DOHH2 (cell line): ENCODE data around the gene KIF25.

Source experiments
- H3F3A ChIP-seq: fragments of 200-600 bp; sonication (generic), shearing (Covaris generic); 2 replicates; pipeline ENCODE4 v1.6.0; 2016; ENCODE audit warnings: antibody characterized with exemption, mild to moderate bottlenecking; ENCODE audit not compliant: control insufficient read depth, insufficient read depth
- H3K27ac ChIP-seq: fragments of 200-600 bp; sonication (generic); 2 replicates; pipeline ENCODE4 v1.5.1; 2014; ENCODE audit warnings: low read depth, mild to moderate bottlenecking, low read length, moderate library complexity
- H3K27me3 ChIP-seq: fragments of 200-600 bp; sonication (generic); 2 replicates; pipeline ENCODE4 v1.6.1; 2014; ENCODE audit warnings: mild to moderate bottlenecking, low read length, mixed read lengths; ENCODE audit not compliant: control insufficient read depth
- H3K36me3 ChIP-seq: fragments of 200-600 bp; sonication (generic); 2 replicates; pipeline ENCODE4 v1.6.1; 2014; ENCODE audit warnings: mild to moderate bottlenecking, low read length, moderate library complexity, mixed read lengths; ENCODE audit not compliant: control insufficient read depth
- H3K4me1 ChIP-seq: fragments of 200-600 bp; sonication (generic); 2 replicates; pipeline ENCODE4 v1.6.1; 2014; ENCODE audit warnings: mild to moderate bottlenecking, low read length, mixed read lengths; ENCODE audit not compliant: control insufficient read depth
- H3K4me2 ChIP-seq: fragments of 200-600 bp; sonication (generic); 2 replicates; pipeline ENCODE4 v1.6.0; 2014; ENCODE audit warnings: mild to moderate bottlenecking, low read length, moderate library complexity
- H3K4me3 ChIP-seq: fragments of 200-600 bp; sonication (generic); 2 replicates; pipeline ENCODE4 v1.5.1; 2014; ENCODE audit warnings: mild to moderate bottlenecking, low read length, mixed read lengths
- H3K79me2 ChIP-seq: fragments of 200-600 bp; sonication (generic); 2 replicates; pipeline ENCODE4 v1.6.1; 2014; ENCODE audit warnings: mild to moderate bottlenecking, low read length, mixed read lengths; ENCODE audit not compliant: control insufficient read depth
- H3K9me2 ChIP-seq: fragments of 200-600 bp; sonication (generic); replicated peaks from 2 replicates; pipeline ENCODE4 v1.6.1; 2014; ENCODE audit warnings: mild to moderate bottlenecking, low read length, mixed read lengths; ENCODE audit not compliant: control insufficient read depth
- H3K9me3 ChIP-seq: fragments of 200-600 bp; sonication (generic); 2 replicates; pipeline ENCODE4 v1.6.1; 2014; ENCODE audit warnings: antibody characterized with exemption, low read length, mixed read lengths; ENCODE audit not compliant: control insufficient read depth, insufficient read depth
- H4K20me1 ChIP-seq: fragments of 200-600 bp; sonication (generic); 2 replicates; pipeline ENCODE4 v1.6.0; 2014; ENCODE audit warnings: low read depth, mild to moderate bottlenecking, antibody characterized with exemption, low read length, moderate library complexity; ENCODE audit not compliant: control insufficient read depth, insufficient read depth
- EZH2phosphoT487 ChIP-seq: fragments of 200-600 bp; sonication (generic); IDR thresholded peaks from 2 replicates; pipeline ENCODE4 v1.6.1; 2017; ENCODE audit warnings: borderline replicate concordance, mild to moderate bottlenecking, antibody characterized with exemption, low read length, moderate library complexity, mixed read lengths
- TF ChIP-seq, protein P1 (sequence below): fragments of 200-600 bp; sonication (generic); IDR thresholded peaks from one replicate; pipeline ENCODE4 v1.5.1; 2014; ENCODE audit warnings: antibody characterized with exemption, mild to moderate bottlenecking, low read depth, low read length; ENCODE audit not compliant: poor library complexity, severe bottlenecking

The KIF25 gene

GRCh38 chr6:168055696-168056489 is 58.4 kb downstream of the KIF25 start:
- Histone ChIP-seq H3K36me3 (no peaks in the 10 kb centered on the region), H3K27ac (no peak overlapping the region), H3K4me1 (no peaks in the 10 kb centered on the region), H3F3A (no peaks in the 10 kb centered on the region), H4K20me1 (no peaks in the 10 kb centered on the region), H3K27me3 (no peaks in the 10 kb centered on the region), H3K9me3 (no peaks in the 10 kb centered on the region), H3K4me2 (no peak overlapping the region), H3K9me2 (no peaks in the 10 kb centered on the region), H3K79me2 (no peaks in the 10 kb centered on the region), H3K4me3 (no peak overlapping the region)
- TF ChIP-seq, protein P1, sequence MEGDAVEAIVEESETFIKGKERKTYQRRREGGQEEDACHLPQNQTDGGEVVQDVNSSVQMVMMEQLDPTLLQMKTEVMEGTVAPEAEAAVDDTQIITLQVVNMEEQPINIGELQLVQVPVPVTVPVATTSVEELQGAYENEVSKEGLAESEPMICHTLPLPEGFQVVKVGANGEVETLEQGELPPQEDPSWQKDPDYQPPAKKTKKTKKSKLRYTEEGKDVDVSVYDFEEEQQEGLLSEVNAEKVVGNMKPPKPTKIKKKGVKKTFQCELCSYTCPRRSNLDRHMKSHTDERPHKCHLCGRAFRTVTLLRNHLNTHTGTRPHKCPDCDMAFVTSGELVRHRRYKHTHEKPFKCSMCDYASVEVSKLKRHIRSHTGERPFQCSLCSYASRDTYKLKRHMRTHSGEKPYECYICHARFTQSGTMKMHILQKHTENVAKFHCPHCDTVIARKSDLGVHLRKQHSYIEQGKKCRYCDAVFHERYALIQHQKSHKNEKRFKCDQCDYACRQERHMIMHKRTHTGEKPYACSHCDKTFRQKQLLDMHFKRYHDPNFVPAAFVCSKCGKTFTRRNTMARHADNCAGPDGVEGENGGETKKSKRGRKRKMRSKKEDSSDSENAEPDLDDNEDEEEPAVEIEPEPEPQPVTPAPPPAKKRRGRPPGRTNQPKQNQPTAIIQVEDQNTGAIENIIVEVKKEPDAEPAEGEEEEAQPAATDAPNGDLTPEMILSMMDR, result no peak
- TF ChIP-seq EZH2phosphoT487, result no peak

DNA sequence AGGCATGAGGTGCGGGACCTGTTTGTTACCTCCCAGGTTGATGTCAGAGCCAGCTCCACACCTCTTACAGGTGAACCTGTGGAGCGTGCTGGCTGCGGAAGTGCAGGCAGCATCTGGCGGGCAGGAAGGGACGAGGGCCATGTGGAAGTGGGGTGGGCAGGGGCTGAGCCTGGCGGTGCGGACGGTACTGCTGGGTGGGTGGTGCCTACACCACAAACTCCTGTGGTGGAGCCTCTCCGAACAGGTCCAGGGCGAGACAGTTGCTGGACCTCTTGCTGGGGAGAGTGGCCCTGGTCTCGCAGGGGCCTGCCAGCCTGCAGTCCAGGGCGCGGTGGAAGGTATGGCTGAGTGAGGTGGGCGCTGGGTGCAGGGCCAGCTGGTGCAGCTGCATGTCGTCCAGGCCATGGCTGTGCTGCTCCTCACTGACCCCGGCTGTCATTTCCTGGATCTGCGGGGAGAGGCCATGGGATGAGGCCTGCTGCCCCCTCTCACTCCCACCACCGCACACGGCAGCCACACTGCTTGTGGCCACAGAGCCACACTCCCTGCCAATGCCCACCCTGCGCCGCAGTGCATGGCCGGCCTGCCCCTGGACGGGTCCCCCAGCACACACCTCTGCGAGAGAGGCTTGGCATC is 59.5 kb downstream of the KIF25 start:
- Histone ChIP-seq H3K9me2 (no peaks in the 10 kb centered on the region), H3K27ac (no peak overlapping the region), H3K4me1 (no peaks in the 10 kb centered on the region), H3K4me3 (no peak overlapping the region), H3F3A (no peaks in the 10 kb centered on the region), H4K20me1 (no peaks in the 10 kb centered on the region), H3K79me2 (no peaks in the 10 kb centered on the region), H3K9me3 (no peaks in the 10 kb centered on the region), H3K4me2 (no peak overlapping the region), H3K27me3 (no peaks in the 10 kb centered on the region), H3K36me3 (no peaks in the 10 kb centered on the region)
- TF ChIP-seq, protein P1, result no peak
- no peak for TF ChIP-seq EZH2phosphoT487

GRCh38 chr6:168057836-168058235 is 60.4 kb downstream of the KIF25 start:
- H3K4me1 ChIP-seq, result no peaks in the 10 kb centered on the region
- H3K4me3 ChIP-seq, result no peak overlapping the region
- H3K27ac ChIP-seq, result no peak overlapping the region
- H3K36me3 ChIP-seq, result no peaks in the 10 kb centered on the region
- H3K79me2 ChIP-seq, result no peaks in the 10 kb centered on the region
- H3F3A ChIP-seq, result no peaks in the 10 kb centered on the region
- H3K4me2 ChIP-seq, result no peak overlapping the region
- H3K9me2 ChIP-seq, result no peaks in the 10 kb centered on the region
- no peaks in the 10 kb centered on the region for H3K9me3 ChIP-seq
- no peaks in the 10 kb centered on the region for H4K20me1 ChIP-seq
- H3K27me3 ChIP-seq, result no peaks in the 10 kb centered on the region
- TF ChIP-seq, protein P1, result no peak
- no peak for TF ChIP-seq EZH2phosphoT487
